Measurements from ENCODE around the gene KRTAP29-1.

The KRTAP29-1 gene

DNA sequence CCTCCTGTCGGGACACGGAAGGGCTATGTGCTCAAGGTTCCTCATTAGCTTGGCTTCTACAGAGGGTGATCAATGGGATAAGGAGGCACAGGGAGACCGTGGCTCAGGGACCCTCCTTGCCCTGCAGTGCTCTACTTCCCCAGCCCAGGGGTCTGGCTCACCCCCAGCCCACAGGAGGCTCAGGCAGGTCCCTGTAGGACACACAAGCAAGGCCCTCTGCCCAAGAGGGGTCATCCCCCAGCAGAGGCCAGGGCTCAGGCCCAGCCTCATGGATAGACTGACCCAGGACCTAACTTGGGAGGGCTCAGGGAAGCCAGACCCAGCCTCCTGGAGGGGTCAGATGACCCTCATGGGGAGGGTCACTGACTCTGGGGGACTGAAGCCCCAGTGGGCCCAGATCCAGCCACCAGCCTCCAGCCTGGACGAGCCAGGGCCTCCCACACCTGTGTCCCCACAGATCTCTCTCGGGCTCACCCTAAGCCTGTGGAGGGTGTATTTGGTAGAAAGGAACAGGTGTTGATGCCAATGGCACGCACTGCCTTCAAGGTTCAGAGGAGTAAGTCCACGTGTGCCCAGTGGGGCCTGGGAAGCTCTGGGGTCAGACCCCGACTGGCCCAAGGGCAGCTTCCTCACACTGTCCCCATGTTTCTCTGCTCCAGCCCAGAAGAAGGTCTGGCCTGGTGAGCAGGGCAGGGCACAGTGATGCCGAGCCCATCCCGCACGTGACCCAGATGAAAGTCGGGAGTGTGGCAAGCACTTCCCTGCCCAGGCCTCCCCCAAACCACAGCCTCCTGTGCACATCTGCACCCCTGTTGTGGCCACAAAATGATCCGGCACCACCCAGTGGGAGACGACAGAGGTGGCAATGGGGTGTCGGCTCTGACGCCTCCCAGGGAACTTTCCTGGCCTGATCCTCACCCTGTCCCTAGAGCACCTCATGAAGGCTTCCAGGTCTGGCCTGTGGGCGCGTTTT is 23.8 kb upstream of the KRTAP29-1 start:
- Histone ChIP-seq H3K9me3 (ENCODE audit: insufficient read depth, low read depth, low read length) (no peaks in the 10 kb centered on the region), H3K4me3 (ENCODE audit: low read length) (no peak overlapping the region), H3K9ac (ENCODE audit: low read depth, low read length) (no peak overlapping the region), H3K27ac (ENCODE audit: low read depth, low read length) (no peak overlapping the region), H3K36me3 (ENCODE audit: insufficient read depth, low read length) (no peaks in the 10 kb centered on the region), H3K4me1 (ENCODE audit: insufficient read depth, low read length) (no peaks in the 10 kb centered on the region), H3K27me3 (ENCODE audit: insufficient read depth, low read length) (no peaks in the 10 kb centered on the region)
- WGBS, result 90% methylated on average over 18 of the region's 18 CpGs

DNA sequence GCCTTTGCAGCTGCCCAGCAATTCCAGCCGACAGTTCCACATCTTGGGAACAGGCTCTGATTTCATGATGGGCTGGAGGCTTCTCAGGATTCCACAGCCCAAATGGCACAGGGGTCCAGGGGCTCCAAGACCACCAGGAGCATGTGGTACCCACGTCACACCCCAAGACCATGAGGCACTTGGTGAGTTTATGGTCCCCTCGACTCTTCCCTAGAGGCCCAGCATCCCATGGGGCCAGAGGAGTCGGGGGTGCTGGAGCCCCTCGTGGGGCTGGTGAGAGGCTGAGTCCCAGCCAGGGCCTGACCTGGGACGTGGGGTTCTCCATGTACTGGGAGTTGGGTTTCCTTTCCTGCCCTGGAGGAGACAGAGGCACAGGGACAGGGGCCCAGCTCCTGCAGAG is 23.0 kb upstream of the KRTAP29-1 start:
- 87% methylated on average over 6 of the region's 6 CpGs for WGBS
- no peak overlapping the region for H3K4me3 ChIP-seq (ENCODE audit: low read length)
- no peaks in the 10 kb centered on the region for H3K36me3 ChIP-seq (ENCODE audit: insufficient read depth, low read length)
- H3K27me3 ChIP-seq (ENCODE audit: insufficient read depth, low read length), result no peaks in the 10 kb centered on the region
- no peaks in the 10 kb centered on the region for H3K9me3 ChIP-seq (ENCODE audit: insufficient read depth, low read depth, low read length)
- no peaks in the 10 kb centered on the region for H3K4me1 ChIP-seq (ENCODE audit: insufficient read depth, low read length)
- no peak overlapping the region for H3K27ac ChIP-seq (ENCODE audit: low read depth, low read length)
- no peak overlapping the region for H3K9ac ChIP-seq (ENCODE audit: low read depth, low read length)

DNA sequence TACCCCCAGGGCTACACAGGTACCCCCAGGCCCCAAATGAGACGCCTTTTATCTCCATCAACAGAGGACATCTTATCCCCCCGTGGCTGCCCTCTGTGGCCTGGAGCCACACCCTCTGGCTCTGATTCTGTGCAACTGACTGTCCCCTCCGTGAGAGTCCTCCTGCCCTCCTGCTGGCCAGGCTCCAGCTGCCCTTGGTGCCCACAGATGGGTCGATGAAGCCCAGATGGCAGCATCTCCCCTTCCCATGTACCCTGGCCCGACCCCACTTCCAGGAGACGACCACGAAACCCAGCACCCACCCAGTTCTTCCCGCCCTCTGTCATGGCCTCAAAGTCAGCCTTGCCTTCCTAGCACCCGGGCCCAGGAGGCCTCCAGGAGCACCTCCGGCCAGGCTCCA is 22.5 kb upstream of the KRTAP29-1 start:
- Histone ChIP-seq H3K4me3 (ENCODE audit: low read length) (no peak overlapping the region), H3K9me3 (ENCODE audit: insufficient read depth, low read depth, low read length) (no peaks in the 10 kb centered on the region), H3K4me1 (ENCODE audit: insufficient read depth, low read length) (no peaks in the 10 kb centered on the region), H3K9ac (ENCODE audit: low read depth, low read length) (no peak overlapping the region), H3K36me3 (ENCODE audit: insufficient read depth, low read length) (no peaks in the 10 kb centered on the region), H3K27me3 (ENCODE audit: insufficient read depth, low read length) (no peaks in the 10 kb centered on the region), H3K27ac (ENCODE audit: low read depth, low read length) (no peak overlapping the region)
- 90% methylated on average over 10 of the region's 10 CpGs for WGBS

DNA sequence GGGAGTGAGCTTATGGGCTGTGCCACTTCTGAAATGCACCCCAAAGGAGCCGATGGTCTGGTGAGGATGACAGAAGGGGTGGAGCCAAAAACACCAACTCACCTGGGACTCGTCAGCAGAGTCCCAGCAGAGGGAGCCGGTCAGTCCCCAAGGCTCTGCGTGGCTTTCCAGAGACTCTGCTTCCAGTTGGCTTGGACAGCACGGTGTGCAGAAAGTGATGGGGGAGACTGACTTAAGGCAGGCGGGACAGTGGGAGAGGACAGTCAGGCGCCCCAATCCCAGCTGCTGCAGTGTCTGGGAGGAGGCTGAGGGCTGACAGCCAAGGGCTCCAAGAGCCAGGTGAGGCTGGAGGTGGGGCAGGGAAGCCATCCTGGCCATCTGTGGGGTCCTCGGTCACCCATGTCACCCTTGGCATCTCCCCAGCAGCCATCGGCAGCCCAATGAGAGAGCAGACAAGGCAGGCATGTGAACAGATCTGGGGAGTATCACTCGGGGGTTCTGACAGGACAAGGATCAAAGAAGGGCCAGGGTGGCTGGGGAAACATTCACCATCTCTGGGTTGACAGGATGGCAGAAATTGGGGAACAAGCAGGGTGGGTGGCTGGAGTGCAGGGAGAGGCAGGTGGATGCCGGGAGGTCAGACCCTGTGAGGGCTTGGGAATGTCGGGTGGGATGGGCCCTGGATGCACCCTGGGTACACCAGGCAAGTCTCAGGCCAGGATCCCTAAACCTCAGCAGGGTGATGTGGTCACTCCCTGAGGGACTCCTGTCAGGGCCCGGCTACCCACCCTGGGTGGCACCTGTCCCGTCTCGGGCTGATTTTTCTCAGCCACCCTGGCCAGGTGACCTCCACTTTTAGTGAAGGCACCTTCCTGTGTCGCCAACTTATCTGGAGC is 21.8 kb upstream of the KRTAP29-1 start:
- no peak overlapping the region for H3K9ac ChIP-seq (ENCODE audit: low read depth, low read length)
- H3K36me3 ChIP-seq (ENCODE audit: insufficient read depth, low read length), result no peaks in the 10 kb centered on the region
- WGBS, result 74% methylated on average over 16 of the region's 16 CpGs
- H3K4me1 ChIP-seq (ENCODE audit: insufficient read depth, low read length), result no peaks in the 10 kb centered on the region
- H3K27me3 ChIP-seq (ENCODE audit: insufficient read depth, low read length), result no peaks in the 10 kb centered on the region
- H3K9me3 ChIP-seq (ENCODE audit: insufficient read depth, low read depth, low read length), result peaks cover under 1% of the 10 kb centered on the region; the same call in 1 of the 2 replicates
- no peak overlapping the region for H3K27ac ChIP-seq (ENCODE audit: low read depth, low read length)
- H3K4me3 ChIP-seq (ENCODE audit: low read length), result no peak overlapping the region

DNA sequence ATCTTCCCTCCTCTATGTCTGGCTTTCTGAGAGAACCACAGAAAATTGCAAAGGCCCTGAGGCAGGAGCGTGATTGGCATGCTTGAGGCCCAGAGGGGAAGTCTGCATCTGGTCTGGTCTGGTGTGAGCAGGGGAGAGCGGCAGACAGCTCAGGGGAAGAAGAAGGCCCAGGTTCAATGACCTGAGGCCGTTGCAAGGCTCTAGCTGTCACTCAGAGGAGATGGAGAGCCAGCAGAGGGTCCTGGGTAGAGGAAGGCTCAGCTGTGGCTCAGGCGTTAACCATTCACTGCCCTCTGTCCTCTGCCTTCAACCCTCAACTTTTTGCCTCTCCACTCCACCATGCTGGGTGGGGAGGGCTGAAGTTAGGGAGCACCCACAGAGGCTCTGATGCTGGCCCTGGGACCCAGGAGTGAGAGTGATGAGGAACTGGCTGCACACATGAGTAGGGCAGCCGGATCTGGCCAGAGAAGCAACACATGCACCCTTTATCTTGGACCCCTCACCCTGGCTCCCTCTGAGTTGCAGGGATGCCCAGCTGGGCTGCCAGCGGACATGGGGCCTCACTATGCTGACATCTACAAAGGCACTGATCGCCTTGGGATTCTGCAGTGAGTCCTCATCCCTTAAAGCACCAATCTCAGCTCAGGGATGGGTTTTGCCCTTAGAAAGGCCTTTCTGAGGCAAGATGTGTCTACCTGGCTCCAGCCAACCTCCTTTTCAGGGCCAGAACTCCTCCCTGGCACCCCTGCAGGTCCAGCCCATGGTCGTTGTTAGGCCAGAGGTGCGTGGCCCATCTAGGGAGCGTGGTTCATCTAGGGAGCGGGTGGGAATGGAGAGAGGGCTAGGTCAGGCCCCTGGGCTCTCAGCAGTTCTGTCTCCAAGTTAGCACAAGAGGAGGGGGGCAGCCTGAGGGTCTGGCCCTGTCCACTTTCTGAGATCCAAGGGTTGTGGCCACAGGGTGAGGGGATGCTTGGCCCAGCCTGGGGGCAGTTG is 20.5 kb upstream of the KRTAP29-1 start:
- WGBS, result 92% methylated on average over 11 of the region's 11 CpGs

DNA sequence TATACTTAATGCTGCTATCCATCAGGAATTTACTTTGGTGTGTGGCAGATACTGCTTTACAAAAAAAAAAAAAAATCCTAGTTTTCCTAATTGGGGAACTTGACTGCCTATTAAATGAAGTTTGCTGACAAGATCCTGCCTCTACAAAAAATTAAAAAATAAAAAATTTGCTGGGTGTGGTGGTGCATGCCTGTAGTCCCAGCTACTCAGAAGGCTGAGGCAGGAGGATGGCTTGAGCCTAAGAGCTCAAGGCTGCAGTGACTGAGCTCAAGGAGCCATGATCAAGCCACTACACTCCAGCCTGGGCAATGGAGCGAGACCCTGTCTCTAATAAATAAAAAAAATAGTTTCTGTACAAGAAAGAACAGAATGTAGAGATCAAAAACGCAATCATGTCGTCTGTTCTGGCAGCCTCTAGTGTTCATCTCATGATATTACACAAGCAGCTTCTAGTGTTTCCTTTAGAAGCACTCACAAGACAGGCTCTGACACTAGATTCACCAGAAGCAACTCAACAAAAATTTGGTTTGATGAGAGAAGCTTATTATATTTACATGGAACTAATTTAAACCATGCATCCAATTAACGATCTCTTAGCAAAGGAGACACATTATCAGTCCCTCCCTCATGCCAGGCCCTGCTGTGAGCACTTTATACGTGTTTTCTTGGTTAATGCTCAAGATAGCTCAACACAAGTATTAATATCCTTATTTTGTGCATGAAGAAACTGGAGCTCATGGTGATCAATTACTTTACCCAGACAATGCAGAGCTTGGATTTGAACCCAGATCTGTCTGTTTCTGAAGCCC is 19.6 kb upstream of the KRTAP29-1 start:
- Histone ChIP-seq H3K27ac (ENCODE audit: low read depth, low read length) (no peak overlapping the region), H3K27me3 (ENCODE audit: insufficient read depth, low read length) (no peaks in the 10 kb centered on the region), H3K9ac (ENCODE audit: low read depth, low read length) (no peak overlapping the region), H3K4me3 (ENCODE audit: low read length) (no peak overlapping the region), H3K36me3 (ENCODE audit: insufficient read depth, low read length) (no peaks in the 10 kb centered on the region), H3K4me1 (ENCODE audit: insufficient read depth, low read length) (no peaks in the 10 kb centered on the region), H3K9me3 (ENCODE audit: insufficient read depth, low read depth, low read length) (peaks cover 3% of the 10 kb centered on the region; the same call in 1 of the 2 replicates)
- 52% methylated on average over 4 of the region's 5 CpGs for WGBS

More for the DNA sequence above, 20.5 kb upstream of the KRTAP29-1 start:
- H3K36me3 ChIP-seq (ENCODE audit: insufficient read depth, low read length), result no peaks in the 10 kb centered on the region
- H3K27ac ChIP-seq (ENCODE audit: low read depth, low read length), result no peak overlapping the region
- no peak overlapping the region for H3K4me3 ChIP-seq (ENCODE audit: low read length)
- no peaks in the 10 kb centered on the region for H3K27me3 ChIP-seq (ENCODE audit: insufficient read depth, low read length)
- no peaks in the 10 kb centered on the region for H3K4me1 ChIP-seq (ENCODE audit: insufficient read depth, low read length)
- H3K9ac ChIP-seq (ENCODE audit: low read depth, low read length), result no peak overlapping the region
- peaks cover 3% of the 10 kb centered on the region; the same call in 1 of the 2 replicates for H3K9me3 ChIP-seq (ENCODE audit: insufficient read depth, low read depth, low read length)

DNA sequence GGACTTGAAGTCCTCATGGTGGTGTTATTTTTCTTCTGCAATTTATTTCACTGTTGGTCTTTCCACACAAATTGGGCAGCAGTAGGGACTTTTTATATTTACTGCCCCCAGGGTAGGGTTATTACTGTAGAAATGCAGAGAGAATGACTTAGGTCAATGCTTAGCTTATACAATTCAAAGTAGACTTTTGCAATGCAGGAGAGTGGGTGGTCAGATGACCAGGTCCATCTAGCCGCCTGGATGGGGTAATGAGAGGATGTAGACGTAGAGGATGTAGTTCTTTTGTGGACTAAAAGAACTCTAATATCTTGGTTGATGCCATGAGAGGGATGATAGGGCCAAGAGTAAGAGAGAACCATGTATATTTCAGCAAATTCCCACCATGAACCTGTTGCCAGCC is 15.6 kb upstream of the KRTAP29-1 start:
- H3K4me3 ChIP-seq (ENCODE audit: low read length), result no peak overlapping the region
- peaks cover 3% of the 10 kb centered on the region; the same call in 1 of the 2 replicates for H3K9me3 ChIP-seq (ENCODE audit: insufficient read depth, low read depth, low read length)
- 35% methylated on average over 2 of the region's 2 CpGs for WGBS
- H3K4me1 ChIP-seq (ENCODE audit: insufficient read depth, low read length), result no peaks in the 10 kb centered on the region
- no peaks in the 10 kb centered on the region for H3K27me3 ChIP-seq (ENCODE audit: insufficient read depth, low read length)
- H3K9ac ChIP-seq (ENCODE audit: low read depth, low read length), result no peak overlapping the region
- H3K36me3 ChIP-seq (ENCODE audit: insufficient read depth, low read length), result no peaks in the 10 kb centered on the region
- H3K27ac ChIP-seq (ENCODE audit: low read depth, low read length), result no peak overlapping the region

DNA sequence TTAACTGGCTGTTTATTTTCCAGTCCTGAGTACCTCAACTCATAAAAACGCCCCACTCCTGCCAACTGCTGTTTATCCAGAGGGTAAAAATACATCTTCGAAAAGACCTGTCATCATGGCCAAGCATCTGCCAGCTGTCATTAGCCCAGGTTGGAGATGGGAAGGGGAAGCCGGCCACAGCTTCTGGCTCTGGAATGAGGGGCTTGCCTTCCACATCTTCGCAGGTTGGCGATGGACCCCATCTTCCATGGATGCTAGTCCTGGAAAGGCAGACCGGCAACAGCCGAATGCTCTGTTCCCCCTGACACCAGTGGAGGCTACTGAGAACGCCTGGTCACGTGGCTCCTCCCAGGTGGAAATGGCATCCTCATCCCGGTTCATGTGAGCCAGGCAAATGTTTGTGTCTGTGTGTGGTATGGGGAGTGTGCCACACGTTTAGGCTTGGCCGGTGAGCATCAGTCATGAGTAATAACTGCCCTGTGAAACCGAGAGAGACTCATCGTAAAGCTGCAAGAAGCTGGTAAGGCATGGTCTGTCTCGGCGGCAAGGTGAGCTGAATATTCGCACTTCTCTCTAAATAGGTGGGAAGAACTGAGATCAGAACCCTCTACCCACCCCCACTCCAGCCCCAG is 13.3 kb upstream of the KRTAP29-1 start:
- H3K36me3 ChIP-seq (ENCODE audit: insufficient read depth, low read length), result no peaks in the 10 kb centered on the region
- H3K4me3 ChIP-seq (ENCODE audit: low read length), result no peak overlapping the region
- H3K4me1 ChIP-seq (ENCODE audit: insufficient read depth, low read length), result no peaks in the 10 kb centered on the region
- no peak overlapping the region for H3K9ac ChIP-seq (ENCODE audit: low read depth, low read length)
- H3K27me3 ChIP-seq (ENCODE audit: insufficient read depth, low read length), result no peaks in the 10 kb centered on the region
- H3K27ac ChIP-seq (ENCODE audit: low read depth, low read length), result no peak overlapping the region
- peaks cover 3% of the 10 kb centered on the region; the same call in 1 of the 2 replicates for H3K9me3 ChIP-seq (ENCODE audit: insufficient read depth, low read depth, low read length)
- 89% methylated on average over 16 of the region's 17 CpGs for WGBS

DNA sequence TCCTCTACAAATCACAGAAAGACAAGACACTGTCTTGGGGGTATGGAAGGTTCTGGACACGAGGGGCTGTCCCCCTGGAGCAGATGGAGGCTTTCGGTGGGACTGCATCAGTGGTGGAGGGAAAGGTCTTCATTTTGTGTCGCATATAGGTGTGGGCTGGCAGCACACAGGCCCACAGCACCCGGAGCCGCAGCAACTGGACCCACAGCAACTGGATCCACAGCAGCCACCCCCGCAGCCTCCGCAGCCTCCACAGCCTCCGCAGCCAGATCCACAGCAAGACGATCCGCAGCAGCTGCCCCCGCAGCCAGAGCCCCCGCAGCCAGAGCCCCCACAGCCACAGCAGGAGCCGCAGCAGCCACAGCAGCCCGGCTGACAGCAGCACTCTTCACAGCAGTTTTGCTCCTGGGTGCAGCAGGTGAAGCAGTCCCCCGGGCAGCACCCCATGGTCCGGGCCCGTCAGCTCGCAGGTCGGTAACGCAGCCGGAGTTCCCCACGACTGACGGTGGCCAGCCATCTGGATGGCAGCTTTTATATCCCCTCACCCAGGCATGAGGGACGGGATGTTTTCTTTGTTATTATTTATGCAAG is 12.6 kb upstream of the KRTAP29-1 start, which contains the start of gene KRTAP17-1:
TSS of gene KRTAP17-1 (minus strand) at position 507 of the 591 bp plus-strand sequence. CDS start at position 447, 60 bp downstream.
- Histone ChIP-seq H3K4me3 (ENCODE audit: low read length) (no peak within 1 kb of the TSS), H3K36me3 (ENCODE audit: insufficient read depth, low read length) (no peaks in the 10 kb centered on the region), H3K27ac (ENCODE audit: low read depth, low read length) (no peak within 1 kb of the TSS), H3K9ac (ENCODE audit: low read depth, low read length) (no peak within 1 kb of the TSS), H3K27me3 (ENCODE audit: insufficient read depth, low read length) (no peaks in the 10 kb centered on the region), H3K4me1 (ENCODE audit: insufficient read depth, low read length) (no peaks in the 10 kb centered on the region), H3K9me3 (ENCODE audit: insufficient read depth, low read depth, low read length) (peaks cover 3% of the 10 kb centered on the region; the same call in 1 of the 2 replicates)
- whole genome bisulfite sequencing, result 91% methylated on average over 23 of the region's 24 CpGs

Data from HUES64 (cell line).